ENCODE data around the gene MAG. TPM values are rescaled to one million over a fixed set of nuclear protein-coding genes. Genes with fewer than 3 reads are reported as not detected.

Gene MAG
- total and polyA plus RNA-seq, 9 of the 15 experiments (the other 6 are each of a cell fraction or from before 2014, with no cell fraction given): 0.11 to 10.0 (median 1.6) TPM

- TF ChIP-seq KDM5B (IDR thresholded peaks at IDR 0.05; ENCODE audit: insufficient replicate concordance, low read depth, low read length): peak; percentile 17
- TF ChIP-seq ZNF699 (CRISPR knock-in tag; IDR thresholded peaks at IDR 0.05; ENCODE audit: insufficient replicate concordance): no peak
- TF ChIP-seq POLR2AphosphoS5 (IDR thresholded peaks at IDR 0.05; ENCODE audit: control insufficient read depth, insufficient read depth, low read depth, low read length): peak; percentile 54; the same call in 1 of the 2 replicates
- no peak for TF ChIP-seq HMBOX1 (IDR thresholded peaks at IDR 0.05)
- no peak for TF ChIP-seq SREBF2 (CRISPR knock-in tag; IDR thresholded peaks at IDR 0.05)
- peak; percentile 99 for TF ChIP-seq ZNF766 (CRISPR knock-in tag; conservative IDR thresholded peaks at IDR 0.05)
- peak; percentile 95 for TF ChIP-seq ZNF175 (CRISPR knock-in tag; IDR thresholded peaks at IDR 0.05; ENCODE audit: low read depth)
- peak; percentile 73 for TF ChIP-seq POLR2G (IDR thresholded peaks at IDR 0.05; ENCODE audit: low read depth, low read length)
- no peak for TF ChIP-seq E2F5 (CRISPR knock-in tag; IDR thresholded peaks at IDR 0.05)
- peak; percentile 78 for TF ChIP-seq BACH1 (tag; IDR thresholded peaks at IDR 0.05)
- TF ChIP-seq ZNF3 (CRISPR knock-in tag; IDR thresholded peaks at IDR 0.05): no peak
- TF ChIP-seq RUNX1 (IDR thresholded peaks at IDR 0.05; ENCODE audit: low read depth): no peak
- peak in 1 of 2 experiments; percentile 93; a peak in 2 of 4 replicates for TF ChIP-seq ZNF639 (CRISPR knock-in tag; conservative IDR thresholded peaks at IDR 0.05 in 1 of 2, IDR thresholded peaks at IDR 0.05 in 1 of 2)
- no peak for TF ChIP-seq ZNF740 (CRISPR knock-in tag; IDR thresholded peaks at IDR 0.05)
- no peak; a peak in 1 of 4 replicates for TF ChIP-seq ZNF740 (tag; IDR thresholded peaks at IDR 0.05)
- TF ChIP-seq PRMT5 (CRISPR knock-in tag; IDR thresholded peaks at IDR 0.05): no peak
- no peak for TF ChIP-seq SMAD3 (CRISPR knock-in tag; conservative IDR thresholded peaks at IDR 0.05)
- TF ChIP-seq TBP (optimal IDR thresholded peaks at IDR 0.05; ENCODE audit: low read depth, low read length): peak; percentile 29
- 0 out of 2 replicates have a peak, but pooled peaks have one; percentile 56 for TF ChIP-seq ZNF584 (CRISPR knock-in tag; IDR thresholded peaks at IDR 0.05; ENCODE audit: low read depth)
- TF ChIP-seq NRF1 (conservative IDR thresholded peaks at IDR 0.05 in 1 of 2, IDR thresholded peaks at IDR 0.05 in 1 of 2): peak; percentile 72 to 79
- peak; percentile 99 for TF ChIP-seq ZNF644 (tag; IDR thresholded peaks at IDR 0.05; ENCODE audit: low read depth)
- TF ChIP-seq POLR2H (tag; IDR thresholded peaks at IDR 0.05; ENCODE audit: low read depth): peak; percentile 80
- TF ChIP-seq CHD2 (IDR thresholded peaks at IDR 0.05; ENCODE audit: low read depth, low read length): no peak
These were observed 24.0 kb upstream of the MAG start (continued) for GRCh38 chr19:35267818-35268535.

All from K562 (cell line).